Gastroesophageal sphincter (tissue), 3 donors: ENCODE measurements around the gene UGCG.

Source experiments
- POLR2A ChIP-seq, 2 donors: fragments of 450-650 bp; IDR thresholded peaks; one replicate each; pipeline ENCODE4 v1.6.1; 2017; ENCODE audit warnings: antibody characterized with exemption in 2 of 2, mild to moderate bottlenecking in 2 of 2, moderate library complexity in 1 of 2
- TF ChIP-seq, protein P1 (sequence below), 4 experiments: fragments of 200-600 bp in 2 of 4; fragments of 450-650 bp in 2 of 4; sonication (generic) in 1 of 4; IDR thresholded peaks; one replicate each; pipeline ENCODE4 v1.5.1; 2017 to 2019; ENCODE audit warnings: antibody characterized with exemption in 4 of 4, mild to moderate bottlenecking in 2 of 4, moderate library complexity in 2 of 4

DNA sequence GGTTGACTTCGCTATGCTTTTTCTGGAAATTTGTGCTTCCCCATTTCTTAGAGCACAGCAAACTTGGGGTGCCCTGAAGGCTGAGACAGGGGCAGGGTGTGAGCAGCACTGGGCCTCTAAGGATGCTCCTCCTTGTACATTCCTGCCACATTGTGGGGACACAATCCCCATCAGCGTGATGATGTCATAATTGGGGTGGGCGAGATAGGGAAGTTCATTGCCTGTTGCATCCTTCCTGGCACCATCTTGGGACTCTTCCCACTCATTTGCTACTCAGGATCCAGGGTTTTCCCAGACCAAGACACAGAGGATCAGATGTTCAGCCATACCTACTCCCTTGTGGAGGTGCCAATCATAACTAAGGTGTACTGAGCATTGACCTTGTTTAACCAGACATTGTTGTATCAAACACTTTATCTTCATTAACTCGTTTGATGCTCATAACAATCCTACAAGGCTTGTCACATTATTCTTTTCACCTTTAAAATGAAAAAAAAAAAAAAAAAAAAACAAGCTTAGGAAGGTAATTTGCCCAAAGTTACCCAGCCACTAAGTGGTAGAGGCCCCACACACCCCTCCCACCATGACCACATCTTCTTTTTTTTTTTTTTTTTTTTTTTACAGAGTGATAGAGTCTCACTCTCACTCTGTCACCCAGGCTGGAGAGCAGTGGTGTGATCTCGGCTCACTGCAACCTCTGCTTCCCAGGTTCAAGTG is 87.6 kb downstream of the UGCG start:
- TF ChIP-seq, protein P1, sequence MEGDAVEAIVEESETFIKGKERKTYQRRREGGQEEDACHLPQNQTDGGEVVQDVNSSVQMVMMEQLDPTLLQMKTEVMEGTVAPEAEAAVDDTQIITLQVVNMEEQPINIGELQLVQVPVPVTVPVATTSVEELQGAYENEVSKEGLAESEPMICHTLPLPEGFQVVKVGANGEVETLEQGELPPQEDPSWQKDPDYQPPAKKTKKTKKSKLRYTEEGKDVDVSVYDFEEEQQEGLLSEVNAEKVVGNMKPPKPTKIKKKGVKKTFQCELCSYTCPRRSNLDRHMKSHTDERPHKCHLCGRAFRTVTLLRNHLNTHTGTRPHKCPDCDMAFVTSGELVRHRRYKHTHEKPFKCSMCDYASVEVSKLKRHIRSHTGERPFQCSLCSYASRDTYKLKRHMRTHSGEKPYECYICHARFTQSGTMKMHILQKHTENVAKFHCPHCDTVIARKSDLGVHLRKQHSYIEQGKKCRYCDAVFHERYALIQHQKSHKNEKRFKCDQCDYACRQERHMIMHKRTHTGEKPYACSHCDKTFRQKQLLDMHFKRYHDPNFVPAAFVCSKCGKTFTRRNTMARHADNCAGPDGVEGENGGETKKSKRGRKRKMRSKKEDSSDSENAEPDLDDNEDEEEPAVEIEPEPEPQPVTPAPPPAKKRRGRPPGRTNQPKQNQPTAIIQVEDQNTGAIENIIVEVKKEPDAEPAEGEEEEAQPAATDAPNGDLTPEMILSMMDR (IDR thresholded peaks at IDR 0.05) = no peak
- no peak for TF ChIP-seq POLR2A (IDR thresholded peaks at IDR 0.05)
